GM23338 (cell line): ENCODE measurements around the gene EFCAB12. TPM values are rescaled to one million over a fixed set of nuclear protein-coding genes. Genes with fewer than 3 reads are reported as not detected.

Experiments used
- ATAC-seq: fragments of 200-7000 bp; cut with Tn5 transposase; 3 replicates; pipeline ENCODE4 v1.9.1; 2020
- DNase-seq: peaks from one replicate; pipeline ENCODE4 v3.0.0-alpha.2; 2015; ENCODE audit warnings: low spot score
- H2AFZ ChIP-seq: fragments of 200-600 bp; sonication (generic); 2 replicates; pipeline ENCODE4 v1.8.0; 2016; ENCODE audit warnings: antibody characterized with exemption, mild to moderate bottlenecking, moderate library complexity
- H3F3A ChIP-seq: fragments of 200-600 bp; sonication (generic); replicated peaks from 2 replicates; pipeline ENCODE4 v1.8.0; 2017; ENCODE audit warnings: antibody characterized with exemption, mixed run types, low read depth
- H3K27ac ChIP-seq: fragments of 200-600 bp; sonication (generic); 2 replicates; pipeline ENCODE4 v1.6.1; 2016; ENCODE audit warnings: low read depth
- H3K27me3 ChIP-seq: fragments of 200-600 bp; sonication (generic); 2 replicates; pipeline ENCODE4 v1.8.0; 2016; ENCODE audit warnings: mild to moderate bottlenecking, mixed run types, moderate library complexity; ENCODE audit not compliant: insufficient read depth
- H3K36me3 ChIP-seq: fragments of 200-600 bp; sonication (generic); 2 replicates; pipeline ENCODE4 v1.8.0; 2016; ENCODE audit warnings: mild to moderate bottlenecking; ENCODE audit not compliant: insufficient read depth
- H3K4me1 ChIP-seq: fragments of 200-600 bp; sonication (generic); 2 replicates; pipeline ENCODE4 v1.8.0; 2016; ENCODE audit warnings: mild to moderate bottlenecking, moderate library complexity; ENCODE audit not compliant: insufficient read depth
- H3K4me2 ChIP-seq: fragments of 200-600 bp; sonication (generic); 2 replicates; pipeline ENCODE4 v1.7.1; 2017; ENCODE audit warnings: mixed run types
- H3K4me3 ChIP-seq: fragments of 200-600 bp; sonication (generic); 2 replicates; pipeline ENCODE4 v1.6.1; 2016; ENCODE audit warnings: mixed run types
- H3K79me2 ChIP-seq: fragments of 200-600 bp; sonication (generic); replicated peaks from 2 replicates; pipeline ENCODE4 v1.8.0; 2017; ENCODE audit warnings: mild to moderate bottlenecking; ENCODE audit not compliant: insufficient read depth
- H3K9me2 ChIP-seq: fragments of 200-600 bp; sonication (generic); 2 replicates; pipeline ENCODE4 v1.8.0; 2017; ENCODE audit not compliant: insufficient read depth
- H4K20me1 ChIP-seq: fragments of 200-600 bp; sonication (generic); replicated peaks from 2 replicates; pipeline ENCODE4 v1.8.0; 2017; ENCODE audit warnings: mild to moderate bottlenecking; ENCODE audit not compliant: insufficient read depth
- H3K27ac Mint-ChIP-seq: 2 replicates; pipeline ENCODE4 v1.8.0; 2020; ENCODE audit warnings: inconsistent platforms, mild to moderate bottlenecking, moderate library complexity, mixed read lengths
- H3K27me3 Mint-ChIP-seq: 3 replicates; pipeline ENCODE4 v1.8.0; 2022; ENCODE audit warnings: low read depth, mild to moderate bottlenecking, moderate library complexity, mixed read lengths, inconsistent platforms; ENCODE audit not compliant: insufficient read depth, poor library complexity
- H3K36me3 Mint-ChIP-seq: 3 replicates; pipeline ENCODE4 v1.8.0; 2021; ENCODE audit warnings: low read depth, mild to moderate bottlenecking, inconsistent platforms, moderate library complexity, mixed read lengths
- H3K4me1 Mint-ChIP-seq: 3 replicates; pipeline ENCODE4 v1.8.0; 2020; ENCODE audit warnings: mild to moderate bottlenecking, inconsistent platforms, mixed read lengths
- H3K4me3 Mint-ChIP-seq: 3 replicates; pipeline ENCODE4 v1.8.0; 2021; ENCODE audit warnings: moderate library complexity, mild to moderate bottlenecking, inconsistent platforms, mixed read lengths
- H3K9me3 Mint-ChIP-seq: 3 replicates; pipeline ENCODE4 v1.8.0; 2020; ENCODE audit warnings: moderate library complexity, mild to moderate bottlenecking, inconsistent platforms, mixed read lengths
- CREB1 ChIP-seq: fragments of 250-450 bp; sonication (Bioruptor Pico); IDR thresholded peaks from 2 replicates; pipeline ENCODE4 v1.5.0; 2020; ENCODE audit warnings: low read depth, mild to moderate bottlenecking, moderate library complexity
- EZH2 ChIP-seq: fragments of 200-600 bp; sonication (generic); IDR thresholded peaks from one replicate; pipeline ENCODE4 v1.8.0; 2017; ENCODE audit warnings: antibody characterized with exemption, mild to moderate bottlenecking, low read depth; ENCODE audit not compliant: unreplicated experiment
- EZH2phosphoT487 ChIP-seq: fragments of 200-600 bp; sonication (generic); IDR thresholded peaks from one replicate; pipeline ENCODE4 v1.8.1; 2018; ENCODE audit warnings: antibody characterized with exemption; ENCODE audit not compliant: unreplicated experiment
- JUNB ChIP-seq: IDR thresholded peaks from one replicate; pipeline ENCODE4 v1.6.1; 2016; ENCODE audit warnings: antibody characterized with exemption; ENCODE audit not compliant: unreplicated experiment
- NANOG ChIP-seq: IDR thresholded peaks from 2 replicates; pipeline ENCODE4 v1.6.1; 2016; ENCODE audit warnings: antibody characterized with exemption, borderline replicate concordance
- POLR2AphosphoS5 ChIP-seq: IDR thresholded peaks from 2 replicates; pipeline ENCODE4 v1.6.1; 2016; ENCODE audit warnings: antibody characterized with exemption, low read depth
- STAT1 ChIP-seq: IDR thresholded peaks from one replicate; pipeline ENCODE4 v1.6.1; 2016; ENCODE audit warnings: antibody characterized with exemption; ENCODE audit not compliant: unreplicated experiment
- ZNF114 ChIP-seq: fragments of 250-450 bp; sonication (Bioruptor Pico); IDR thresholded peaks from 2 replicates; pipeline ENCODE4 v1.5.0; 2020; ENCODE audit warnings: mild to moderate bottlenecking, moderate library complexity
- ZNF331 ChIP-seq: fragments of 250-450 bp; sonication (Bioruptor Pico); IDR thresholded peaks from 2 replicates; pipeline ENCODE4 v1.5.0; 2020; ENCODE audit warnings: low read depth, mild to moderate bottlenecking, moderate library complexity
- polyA plus RNA-seq: library from polyadenylated mRNA; unstranded; fragments of >200 nt; fragmentation: Nextera tagmentation; extraction: Ambion mirVana; gene quantifications from 2 replicates; pipeline ENCODE4 v1.2.1, GENCODE V29; 2016
- total RNA-seq: library from RNA; depleted of rRNA; stranded (reverse); fragments of >200 nt; shearing (Covaris generic); gene quantifications from 2 replicates; pipeline ENCODE4 v1.2.3, GENCODE V29; 2014
- TF ChIP-seq, protein P1 (sequence below), 2 experiments: fragments of 200-600 bp in 1 of 2; sonication (generic) in 1 of 2; conservative IDR thresholded peaks; 2 replicates each; pipeline versions ENCODE4 v1.5.1 to v1.6.1; 2016 to 2017; ENCODE audit warnings: antibody characterized with exemption in 2 of 2, low read depth in 2 of 2, mild to moderate bottlenecking in 2 of 2, moderate library complexity in 1 of 2
- TF ChIP-seq, protein P2 (sequence below): IDR thresholded peaks from one replicate; pipeline ENCODE4 v1.6.1; 2018; ENCODE audit warnings: antibody characterized with exemption; ENCODE audit not compliant: unreplicated experiment
- TF ChIP-seq, protein P3 (sequence below): fragments of 250-450 bp; sonication (Bioruptor Pico); IDR thresholded peaks from 2 replicates; pipeline ENCODE4 v1.5.0; 2020; ENCODE audit warnings: mild to moderate bottlenecking, moderate library complexity
- TF ChIP-seq, protein P4 (sequence below): IDR thresholded peaks from 2 replicates; pipeline ENCODE4 v1.6.1; 2016; ENCODE audit warnings: antibody characterized with exemption

Gene EFCAB12
- total and polyA plus RNA-seq, 2 experiments from 2014 or later: 0.24 to 0.65 TPM

DNA sequence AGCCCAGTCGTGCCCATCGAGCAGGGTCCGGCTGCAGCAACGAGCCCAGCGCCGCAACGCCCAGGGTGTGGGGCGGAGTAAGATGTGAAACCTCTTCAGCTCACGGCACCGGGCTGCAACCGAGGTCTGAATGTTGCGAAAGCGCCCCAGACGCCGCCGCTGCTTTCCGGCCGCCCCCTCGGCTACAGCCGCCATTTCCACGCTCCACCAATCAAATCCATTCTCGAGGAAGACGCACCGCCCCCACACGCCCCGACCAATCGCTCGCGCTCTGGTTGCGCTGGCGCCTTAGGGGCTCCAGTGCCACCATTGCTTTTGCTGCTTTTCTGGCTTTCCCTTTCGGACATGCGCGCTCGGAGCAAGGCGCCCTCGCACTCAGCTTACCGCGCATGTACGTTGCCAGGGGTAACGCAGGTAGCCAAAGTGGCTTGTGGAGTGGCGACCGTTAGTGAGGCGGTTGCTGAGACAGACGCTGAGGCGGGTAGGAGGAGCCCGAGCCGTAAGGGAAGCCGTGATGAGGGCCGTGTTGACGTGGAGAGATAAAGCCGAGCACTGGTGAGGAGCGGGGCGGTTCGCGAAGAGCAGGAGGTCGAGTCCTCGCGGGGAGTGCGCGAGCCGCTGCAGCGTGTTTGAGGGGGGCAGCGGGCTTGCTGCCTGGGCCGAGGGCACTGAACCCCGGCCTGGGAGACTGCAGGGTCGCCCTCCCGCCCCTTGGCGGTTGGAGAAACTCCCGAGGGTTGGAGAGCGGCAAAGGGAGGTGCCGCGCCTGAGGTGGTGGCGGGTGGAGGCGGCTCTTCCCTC, 11.6 kb upstream of the EFCAB12 start, which contains the start of the genes IFT122 and MBD4:
Gene IFT122 (plus strand): TSS at position 408 of the 801 bp plus-strand sequence. CDS start 107 bp downstream, at position 515.
Gene MBD4 (minus strand): TSS at position 132 of the 801 bp plus-strand sequence. CDS start 115 bp downstream, at position 17.
- peaks cover 34% of the 10 kb centered on the region for H3K4me1 Mint-ChIP-seq
- H3K9me3 Mint-ChIP-seq: no peaks in the 10 kb centered on the region

More for the DNA sequence above, 11.6 kb upstream of the EFCAB12 start, which contains the start of the genes IFT122 and MBD4:
- Histone ChIP-seq H3K79me2 (peaks cover 64% of the 10 kb centered on the region), H4K20me1 (peaks cover 7% of the 10 kb centered on the region; the same call in 1 of the 2 replicates), H3K27ac (peak within 1 kb of the TSS; percentile 86), H3K27me3 (no peaks in the 10 kb centered on the region), H3K9me2 (no peaks in the 10 kb centered on the region), H3K4me3 (peak within 1 kb of the TSS; percentile 85), H3K4me1 (peaks cover 23% of the 10 kb centered on the region), H3K4me2 (peak within 1 kb of the TSS; percentile 93), H2AFZ (peak within 1 kb of the TSS; percentile 86), H3K36me3 (peaks cover 23% of the 10 kb centered on the region), H3F3A (no peaks in the 10 kb centered on the region)
- H3K4me3 Mint-ChIP-seq: peak within 1 kb of the TSS; percentile 94
- peak within 1 kb of the TSS; percentile 96 for H3K27ac Mint-ChIP-seq
- peaks cover 8% of the 10 kb centered on the region for H3K27me3 Mint-ChIP-seq
- TF ChIP-seq ZNF114 (no peak), STAT1 (no peak), JUNB (no peak), EZH2 (no peak), ZNF331 (CRISPR knock-in tag) (no peak), CREB1 (peak; percentile 28), EZH2phosphoT487 (no peak), POLR2AphosphoS5 (peak; percentile 81), NANOG (no peak)
- TF ChIP-seq, protein P1, sequence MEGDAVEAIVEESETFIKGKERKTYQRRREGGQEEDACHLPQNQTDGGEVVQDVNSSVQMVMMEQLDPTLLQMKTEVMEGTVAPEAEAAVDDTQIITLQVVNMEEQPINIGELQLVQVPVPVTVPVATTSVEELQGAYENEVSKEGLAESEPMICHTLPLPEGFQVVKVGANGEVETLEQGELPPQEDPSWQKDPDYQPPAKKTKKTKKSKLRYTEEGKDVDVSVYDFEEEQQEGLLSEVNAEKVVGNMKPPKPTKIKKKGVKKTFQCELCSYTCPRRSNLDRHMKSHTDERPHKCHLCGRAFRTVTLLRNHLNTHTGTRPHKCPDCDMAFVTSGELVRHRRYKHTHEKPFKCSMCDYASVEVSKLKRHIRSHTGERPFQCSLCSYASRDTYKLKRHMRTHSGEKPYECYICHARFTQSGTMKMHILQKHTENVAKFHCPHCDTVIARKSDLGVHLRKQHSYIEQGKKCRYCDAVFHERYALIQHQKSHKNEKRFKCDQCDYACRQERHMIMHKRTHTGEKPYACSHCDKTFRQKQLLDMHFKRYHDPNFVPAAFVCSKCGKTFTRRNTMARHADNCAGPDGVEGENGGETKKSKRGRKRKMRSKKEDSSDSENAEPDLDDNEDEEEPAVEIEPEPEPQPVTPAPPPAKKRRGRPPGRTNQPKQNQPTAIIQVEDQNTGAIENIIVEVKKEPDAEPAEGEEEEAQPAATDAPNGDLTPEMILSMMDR (conservative IDR thresholded peaks at IDR 0.05; ENCODE audit: low read depth in 2 of 2): no peak
- TF ChIP-seq, protein P2, sequence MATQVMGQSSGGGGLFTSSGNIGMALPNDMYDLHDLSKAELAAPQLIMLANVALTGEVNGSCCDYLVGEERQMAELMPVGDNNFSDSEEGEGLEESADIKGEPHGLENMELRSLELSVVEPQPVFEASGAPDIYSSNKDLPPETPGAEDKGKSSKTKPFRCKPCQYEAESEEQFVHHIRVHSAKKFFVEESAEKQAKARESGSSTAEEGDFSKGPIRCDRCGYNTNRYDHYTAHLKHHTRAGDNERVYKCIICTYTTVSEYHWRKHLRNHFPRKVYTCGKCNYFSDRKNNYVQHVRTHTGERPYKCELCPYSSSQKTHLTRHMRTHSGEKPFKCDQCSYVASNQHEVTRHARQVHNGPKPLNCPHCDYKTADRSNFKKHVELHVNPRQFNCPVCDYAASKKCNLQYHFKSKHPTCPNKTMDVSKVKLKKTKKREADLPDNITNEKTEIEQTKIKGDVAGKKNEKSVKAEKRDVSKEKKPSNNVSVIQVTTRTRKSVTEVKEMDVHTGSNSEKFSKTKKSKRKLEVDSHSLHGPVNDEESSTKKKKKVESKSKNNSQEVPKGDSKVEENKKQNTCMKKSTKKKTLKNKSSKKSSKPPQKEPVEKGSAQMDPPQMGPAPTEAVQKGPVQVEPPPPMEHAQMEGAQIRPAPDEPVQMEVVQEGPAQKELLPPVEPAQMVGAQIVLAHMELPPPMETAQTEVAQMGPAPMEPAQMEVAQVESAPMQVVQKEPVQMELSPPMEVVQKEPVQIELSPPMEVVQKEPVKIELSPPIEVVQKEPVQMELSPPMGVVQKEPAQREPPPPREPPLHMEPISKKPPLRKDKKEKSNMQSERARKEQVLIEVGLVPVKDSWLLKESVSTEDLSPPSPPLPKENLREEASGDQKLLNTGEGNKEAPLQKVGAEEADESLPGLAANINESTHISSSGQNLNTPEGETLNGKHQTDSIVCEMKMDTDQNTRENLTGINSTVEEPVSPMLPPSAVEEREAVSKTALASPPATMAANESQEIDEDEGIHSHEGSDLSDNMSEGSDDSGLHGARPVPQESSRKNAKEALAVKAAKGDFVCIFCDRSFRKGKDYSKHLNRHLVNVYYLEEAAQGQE: no peak
- TF ChIP-seq, protein P3, sequence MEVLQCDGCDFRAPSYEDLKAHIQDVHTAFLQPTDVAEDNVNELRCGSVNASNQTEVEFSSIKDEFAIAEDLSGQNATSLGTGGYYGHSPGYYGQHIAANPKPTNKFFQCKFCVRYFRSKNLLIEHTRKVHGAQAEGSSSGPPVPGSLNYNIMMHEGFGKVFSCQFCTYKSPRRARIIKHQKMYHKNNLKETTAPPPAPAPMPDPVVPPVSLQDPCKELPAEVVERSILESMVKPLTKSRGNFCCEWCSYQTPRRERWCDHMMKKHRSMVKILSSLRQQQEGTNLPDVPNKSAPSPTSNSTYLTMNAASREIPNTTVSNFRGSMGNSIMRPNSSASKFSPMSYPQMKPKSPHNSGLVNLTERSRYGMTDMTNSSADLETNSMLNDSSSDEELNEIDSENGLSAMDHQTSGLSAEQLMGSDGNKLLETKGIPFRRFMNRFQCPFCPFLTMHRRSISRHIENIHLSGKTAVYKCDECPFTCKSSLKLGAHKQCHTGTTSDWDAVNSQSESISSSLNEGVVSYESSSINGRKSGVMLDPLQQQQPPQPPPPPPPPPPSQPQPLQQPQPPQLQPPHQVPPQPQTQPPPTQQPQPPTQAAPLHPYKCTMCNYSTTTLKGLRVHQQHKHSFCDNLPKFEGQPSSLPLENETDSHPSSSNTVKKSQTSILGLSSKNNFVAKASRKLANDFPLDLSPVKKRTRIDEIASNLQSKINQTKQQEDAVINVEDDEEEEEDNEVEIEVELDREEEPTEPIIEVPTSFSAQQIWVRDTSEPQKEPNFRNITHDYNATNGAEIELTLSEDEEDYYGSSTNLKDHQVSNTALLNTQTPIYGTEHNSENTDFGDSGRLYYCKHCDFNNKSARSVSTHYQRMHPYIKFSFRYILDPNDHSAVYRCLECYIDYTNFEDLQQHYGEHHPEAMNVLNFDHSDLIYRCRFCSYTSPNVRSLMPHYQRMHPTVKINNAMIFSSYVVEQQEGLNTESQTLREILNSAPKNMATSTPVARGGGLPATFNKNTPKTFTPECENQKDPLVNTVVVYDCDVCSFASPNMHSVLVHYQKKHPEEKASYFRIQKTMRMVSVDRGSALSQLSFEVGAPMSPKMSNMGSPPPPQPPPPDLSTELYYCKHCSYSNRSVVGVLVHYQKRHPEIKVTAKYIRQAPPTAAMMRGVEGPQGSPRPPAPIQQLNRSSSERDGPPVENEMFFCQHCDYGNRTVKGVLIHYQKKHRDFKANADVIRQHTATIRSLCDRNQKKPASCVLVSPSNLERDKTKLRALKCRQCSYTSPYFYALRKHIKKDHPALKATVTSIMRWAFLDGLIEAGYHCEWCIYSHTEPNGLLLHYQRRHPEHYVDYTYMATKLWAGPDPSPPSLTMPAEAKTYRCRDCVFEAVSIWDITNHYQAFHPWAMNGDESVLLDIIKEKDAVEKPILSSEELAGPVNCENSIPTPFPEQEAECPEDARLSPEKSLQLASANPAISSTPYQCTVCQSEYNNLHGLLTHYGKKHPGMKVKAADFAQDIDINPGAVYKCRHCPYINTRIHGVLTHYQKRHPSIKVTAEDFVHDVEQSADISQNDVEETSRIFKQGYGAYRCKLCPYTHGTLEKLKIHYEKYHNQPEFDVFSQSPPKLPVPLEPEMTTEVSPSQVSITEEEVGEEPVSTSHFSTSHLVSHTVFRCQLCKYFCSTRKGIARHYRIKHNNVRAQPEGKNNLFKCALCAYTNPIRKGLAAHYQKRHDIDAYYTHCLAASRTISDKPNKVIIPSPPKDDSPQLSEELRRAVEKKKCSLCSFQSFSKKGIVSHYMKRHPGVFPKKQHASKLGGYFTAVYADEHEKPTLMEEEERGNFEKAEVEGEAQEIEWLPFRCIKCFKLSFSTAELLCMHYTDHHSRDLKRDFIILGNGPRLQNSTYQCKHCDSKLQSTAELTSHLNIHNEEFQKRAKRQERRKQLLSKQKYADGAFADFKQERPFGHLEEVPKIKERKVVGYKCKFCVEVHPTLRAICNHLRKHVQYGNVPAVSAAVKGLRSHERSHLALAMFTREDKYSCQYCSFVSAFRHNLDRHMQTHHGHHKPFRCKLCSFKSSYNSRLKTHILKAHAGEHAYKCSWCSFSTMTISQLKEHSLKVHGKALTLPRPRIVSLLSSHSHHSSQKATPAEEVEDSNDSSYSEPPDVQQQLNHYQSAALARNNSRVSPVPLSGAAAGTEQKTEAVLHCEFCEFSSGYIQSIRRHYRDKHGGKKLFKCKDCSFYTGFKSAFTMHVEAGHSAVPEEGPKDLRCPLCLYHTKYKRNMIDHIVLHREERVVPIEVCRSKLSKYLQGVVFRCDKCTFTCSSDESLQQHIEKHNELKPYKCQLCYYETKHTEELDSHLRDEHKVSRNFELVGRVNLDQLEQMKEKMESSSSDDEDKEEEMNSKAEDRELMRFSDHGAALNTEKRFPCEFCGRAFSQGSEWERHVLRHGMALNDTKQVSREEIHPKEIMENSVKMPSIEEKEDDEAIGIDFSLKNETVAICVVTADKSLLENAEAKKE (CRISPR knock-in tag): no peak
- TF ChIP-seq, protein P4, sequence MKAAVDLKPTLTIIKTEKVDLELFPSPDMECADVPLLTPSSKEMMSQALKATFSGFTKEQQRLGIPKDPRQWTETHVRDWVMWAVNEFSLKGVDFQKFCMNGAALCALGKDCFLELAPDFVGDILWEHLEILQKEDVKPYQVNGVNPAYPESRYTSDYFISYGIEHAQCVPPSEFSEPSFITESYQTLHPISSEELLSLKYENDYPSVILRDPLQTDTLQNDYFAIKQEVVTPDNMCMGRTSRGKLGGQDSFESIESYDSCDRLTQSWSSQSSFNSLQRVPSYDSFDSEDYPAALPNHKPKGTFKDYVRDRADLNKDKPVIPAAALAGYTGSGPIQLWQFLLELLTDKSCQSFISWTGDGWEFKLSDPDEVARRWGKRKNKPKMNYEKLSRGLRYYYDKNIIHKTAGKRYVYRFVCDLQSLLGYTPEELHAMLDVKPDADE: no peak
- peak; percentile 91 for ATAC-seq
- peaks cover 35% of the 10 kb centered on the region for H3K36me3 Mint-ChIP-seq
- DNase-seq: peak; percentile 99
